Amygdala (tissue), 56 donors: Measurements from ENCODE around the gene CAMTA1.
"Not testable (repeated sequence)": the region's sequence is repeated elsewhere in the genome, so short reads cannot be mapped to it uniquely, and the experiment has no call there.

ENCODE experiments used
- DNase-seq, 56 donors: peaks; one replicate each; lab custom pipeline; 2025; lab: John Stamatoyannopoulos, UW

The CAMTA1 gene

DNA sequence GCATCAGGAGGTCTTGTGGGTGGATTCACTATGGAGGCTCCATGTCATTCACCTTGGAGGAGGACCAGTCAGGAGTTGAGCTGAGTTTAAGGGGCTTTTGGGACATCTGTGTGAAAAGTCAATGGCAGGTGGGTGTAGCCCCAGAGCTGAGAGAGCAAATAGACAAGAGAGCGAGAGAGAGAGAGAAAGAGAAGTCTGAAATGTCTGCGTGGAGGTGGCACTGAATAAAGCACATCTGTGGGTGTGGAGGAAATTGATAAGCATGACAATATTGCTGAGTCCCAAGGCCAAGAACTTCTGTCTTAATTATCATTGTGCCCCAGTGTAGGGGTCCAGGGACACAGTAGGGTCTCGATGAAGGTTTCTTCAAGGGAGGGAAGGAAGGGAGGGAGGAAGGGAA, 906.3 kb downstream of the CAMTA1 start:
- no peak for DNase-seq

- DNase-seq = no peak
Observed at GRCh38 chr1:7692005-7692404, 906.8 kb downstream of the CAMTA1 start.

- not testable (repeated sequence) for DNase-seq
Observed at GRCh38 chr1:7693037-7693436, 907.8 kb downstream of the CAMTA1 start.

GRCh38 chr1:7693662-7694061, 908.4 kb downstream of the CAMTA1 start:
- DNase-seq = no peak

GRCh38 chr1:7694600-7695496, 909.6 kb downstream of the CAMTA1 start:
- DNase-seq = peak in 1 of 56 donors; percentile 26

DNA sequence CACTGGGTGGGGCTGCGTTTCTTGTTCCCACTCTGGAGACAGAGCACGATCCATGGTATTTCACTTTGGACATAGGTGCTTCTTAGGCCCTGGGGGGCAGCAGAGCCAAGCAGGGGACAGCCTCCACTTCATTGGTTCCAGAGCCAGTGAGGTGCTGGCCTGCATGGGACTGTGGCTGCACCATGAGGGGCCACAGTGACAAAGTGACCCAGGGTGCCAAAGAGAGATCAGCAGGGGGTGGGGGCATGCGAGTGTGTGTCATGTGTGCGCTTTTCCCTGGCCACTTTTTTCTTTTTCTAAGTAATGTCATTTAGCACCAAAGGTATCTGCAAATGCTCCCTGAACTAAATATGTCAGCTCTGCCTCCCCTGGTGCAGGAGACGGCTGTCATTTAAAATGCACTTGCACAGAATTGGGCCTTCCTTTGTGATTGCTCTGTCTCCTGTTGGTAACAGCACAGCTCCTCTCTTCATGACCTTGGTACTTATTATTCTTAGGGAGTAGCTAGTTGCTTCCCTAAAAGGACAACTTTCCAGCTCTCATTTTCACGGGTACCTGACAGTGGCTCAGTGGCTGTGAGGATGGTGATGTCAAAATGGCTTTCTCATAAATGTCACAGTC, 910.4 kb downstream of the CAMTA1 start:
- DNase-seq = no peak

DNA sequence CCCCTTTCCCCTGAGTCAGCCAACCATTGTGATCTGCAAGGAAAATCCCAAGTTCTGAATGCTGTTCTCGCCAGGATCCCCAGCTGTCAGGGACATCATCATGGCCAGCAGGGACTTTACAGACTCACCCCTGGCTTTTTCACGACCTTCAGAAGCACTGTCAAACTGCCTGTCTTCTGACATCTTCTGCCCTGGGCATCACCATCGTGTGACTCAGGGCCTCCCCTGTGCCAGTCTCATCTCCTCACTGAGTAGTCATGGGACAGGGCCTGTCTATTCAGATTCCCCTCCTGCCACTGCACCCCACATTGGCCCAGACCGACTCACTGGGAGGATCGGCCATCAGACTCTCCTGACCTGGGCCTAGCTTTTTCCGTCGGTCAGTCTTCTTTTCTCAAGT, 913.4 kb downstream of the CAMTA1 start:
- DNase-seq = no peak

DNA sequence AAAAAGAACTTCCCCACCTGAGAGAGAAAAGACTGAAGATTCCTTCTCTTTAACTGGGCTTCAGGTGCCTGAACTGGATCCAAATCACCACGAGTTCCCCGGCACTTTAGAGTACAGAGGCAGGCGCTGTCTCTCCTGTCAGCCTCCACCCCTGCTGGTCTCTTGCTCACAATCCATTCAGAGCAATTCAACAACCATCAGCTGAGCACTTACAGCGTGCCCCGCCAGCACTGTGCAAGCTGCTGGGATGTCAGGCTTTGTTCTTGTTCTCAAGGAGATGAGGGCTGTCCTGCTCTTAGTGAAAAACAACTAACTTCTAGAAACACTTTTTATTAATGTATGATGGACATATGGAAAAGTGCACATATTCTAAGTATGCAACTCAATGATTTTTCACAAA, 917.1 kb downstream of the CAMTA1 start:
- peak in 16 of 56 donors; percentile 9 to 60 (median 22) for DNase-seq

DNA sequence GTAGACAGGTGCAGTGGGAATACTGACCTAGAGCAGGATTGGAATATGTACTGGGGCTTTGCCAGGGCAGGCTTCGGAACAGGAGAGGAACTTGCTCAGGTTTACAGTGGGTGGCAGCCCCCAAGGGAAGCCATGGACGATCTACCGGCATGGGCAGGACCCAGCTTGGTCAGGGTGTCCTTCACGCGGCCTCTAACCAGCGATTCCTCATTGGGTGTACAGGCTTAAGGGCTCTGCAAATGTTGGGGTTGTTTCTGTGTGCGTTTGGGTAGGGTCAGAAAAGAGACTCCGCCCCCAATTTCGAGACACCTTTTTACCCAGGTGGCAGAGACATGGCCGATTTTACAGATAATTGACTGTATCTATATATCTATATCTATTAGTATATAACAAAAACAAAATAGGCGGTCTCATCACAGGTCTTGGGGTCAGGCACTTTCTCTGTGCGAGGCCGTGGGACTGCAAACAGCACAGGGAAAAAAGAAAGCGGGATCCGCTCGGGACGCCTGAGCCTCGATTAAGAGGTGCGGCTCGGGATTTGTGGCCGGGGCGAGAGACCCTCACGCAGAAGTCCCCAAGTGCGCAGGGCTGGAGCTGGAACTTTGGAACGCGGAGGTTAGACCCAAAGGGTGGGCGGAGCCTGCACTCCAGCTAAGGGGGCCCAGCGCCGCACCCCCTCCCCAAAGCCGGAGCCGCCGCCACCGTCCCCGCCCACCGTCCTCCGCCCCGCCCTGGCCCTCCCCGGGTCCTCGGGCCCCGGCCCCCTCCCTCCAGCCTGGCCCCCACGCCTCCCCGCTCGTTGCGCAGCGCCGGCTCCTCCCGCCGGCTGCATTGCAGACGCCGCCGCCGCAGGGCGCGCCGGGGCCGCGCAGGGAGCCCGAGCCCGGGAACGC, 918.3 kb downstream of the CAMTA1 start:
- DNase-seq = peak in 8 of 56 donors; percentile 9 to 35 (median 20)

DNA sequence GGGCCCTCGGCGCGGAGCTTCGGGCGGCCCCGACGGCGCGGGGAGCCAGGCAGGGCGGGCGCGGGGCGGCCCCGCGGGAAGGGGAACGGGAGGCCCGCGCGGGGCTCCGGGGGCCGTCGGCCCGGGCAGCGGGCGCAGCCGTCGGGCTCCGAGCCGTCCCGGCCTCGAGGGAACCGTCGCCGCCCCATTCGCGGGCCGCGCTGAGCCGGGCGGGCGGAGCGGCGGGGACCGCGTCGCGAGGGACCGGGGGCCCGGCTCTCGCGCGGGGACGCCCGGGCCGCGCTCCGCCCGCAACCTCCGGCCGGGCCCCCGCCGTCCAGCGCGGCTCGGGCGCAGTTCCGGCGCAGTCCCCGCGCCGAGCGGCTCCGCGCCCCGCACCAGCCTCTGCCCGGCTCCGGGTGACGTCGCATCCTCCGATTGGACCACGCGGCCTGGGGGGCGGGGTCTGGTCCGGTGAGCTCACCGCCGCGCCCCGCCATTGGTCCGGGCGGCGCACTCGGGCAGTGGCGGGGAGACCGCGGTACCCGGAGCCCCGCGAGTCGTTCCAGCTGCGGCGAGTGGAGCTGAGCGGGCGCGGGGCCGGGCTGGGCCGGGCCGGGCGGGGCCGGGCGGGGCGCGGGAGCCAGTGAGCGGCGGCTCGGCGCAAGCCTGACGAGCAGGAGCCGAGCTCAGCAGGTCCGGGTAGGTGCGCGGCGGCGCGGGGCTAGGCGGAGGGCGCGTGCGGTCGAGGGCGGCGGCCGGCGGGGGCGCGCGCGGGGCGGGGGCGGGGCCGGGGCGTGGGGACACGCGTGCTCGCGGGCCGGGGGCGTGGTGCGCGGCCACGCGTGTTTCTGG, 919.2 kb downstream of the CAMTA1 start:
- peak; percentile 52 to 97 (median 89) for DNase-seq

DNA sequence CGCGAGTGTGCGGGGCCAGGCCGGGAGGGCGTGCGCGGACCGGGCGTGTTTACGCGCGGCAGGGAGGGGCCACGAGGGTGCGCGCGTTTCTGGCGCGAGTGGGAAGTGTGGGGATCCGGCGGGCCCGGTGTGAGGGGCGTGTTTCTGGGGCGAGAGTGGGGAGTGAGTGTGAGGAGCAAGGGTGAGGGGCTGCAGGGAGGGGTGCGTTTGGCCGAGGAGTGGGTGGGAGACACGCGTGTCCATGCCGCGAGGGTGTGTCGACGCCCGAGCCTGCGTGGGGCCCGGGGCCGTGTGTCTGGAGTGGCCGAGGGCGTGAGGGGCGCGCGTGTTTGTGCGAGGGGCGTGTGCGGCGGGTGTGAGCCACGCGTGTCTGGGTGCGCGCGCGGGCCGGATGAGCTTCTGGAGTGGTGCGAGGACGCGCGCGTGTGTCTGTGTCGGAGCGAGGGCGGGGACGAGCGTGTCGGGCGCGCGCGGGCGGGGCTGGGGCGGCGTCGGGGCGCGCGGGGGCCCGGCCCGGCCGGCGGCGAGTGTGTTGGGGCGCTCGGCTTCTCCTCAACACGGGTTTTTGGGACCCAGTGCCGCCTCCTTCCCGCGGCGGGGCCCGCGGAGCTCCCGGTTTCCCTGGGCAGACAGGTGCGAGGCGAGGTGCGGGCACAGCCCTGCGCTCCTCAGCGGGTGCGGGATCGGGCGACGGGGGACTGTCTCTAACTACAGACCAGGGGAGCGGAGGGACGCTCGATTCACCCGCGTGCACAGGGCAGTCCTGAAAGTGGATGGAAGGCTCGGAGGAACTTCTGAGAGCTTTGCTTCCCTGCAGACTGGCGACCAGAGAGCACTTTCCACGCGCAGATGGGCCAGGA, 920.0 kb downstream of the CAMTA1 start:
- DNase-seq = peak in 28 of 56 donors; percentile 19 to 77 (median 46)

- DNase-seq = no peak
Observed at GRCh38 chr1:7705908-7706216, 920.6 kb downstream of the CAMTA1 start.

DNA sequence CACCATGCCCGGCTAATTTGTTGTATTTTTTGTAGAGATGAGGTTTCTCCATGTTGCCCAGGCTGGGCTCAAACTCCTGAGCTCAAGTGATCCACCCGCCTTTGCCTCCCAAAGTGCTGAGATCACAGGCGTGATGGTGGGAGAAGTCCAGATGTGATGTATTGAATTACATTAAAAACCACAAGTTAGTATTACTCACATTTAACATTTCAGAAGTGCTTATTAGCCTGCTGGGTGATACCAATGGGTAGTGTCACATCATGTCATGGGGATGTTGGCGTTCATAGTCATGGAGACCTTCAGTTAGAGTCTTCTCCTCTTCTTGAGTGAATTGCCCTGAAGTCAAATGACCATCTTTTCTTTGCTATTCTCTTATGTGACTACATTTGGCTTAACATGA, 922.3 kb downstream of the CAMTA1 start:
- DNase-seq = no peak

DNA sequence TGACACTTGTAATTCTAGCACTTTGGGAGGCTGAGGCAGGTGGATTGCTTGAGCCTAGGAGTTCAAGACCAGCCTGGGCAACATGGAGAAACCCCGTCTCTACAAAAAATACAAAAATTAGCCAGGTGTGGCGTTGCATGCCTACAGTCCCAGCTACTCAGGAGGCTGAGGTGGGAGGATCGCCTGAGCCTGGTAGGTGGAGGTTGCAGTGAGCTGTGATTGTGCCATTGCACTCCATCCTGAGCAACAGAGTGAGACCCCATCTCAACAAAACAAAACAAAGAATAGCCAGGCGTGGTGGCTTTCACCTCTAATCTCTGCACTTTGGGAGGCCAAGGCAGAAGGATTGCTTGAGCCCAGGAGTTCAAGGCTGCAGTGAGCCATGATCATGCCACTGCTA, 922.8 kb downstream of the CAMTA1 start:
- DNase-seq = not testable (repeated sequence)

DNA sequence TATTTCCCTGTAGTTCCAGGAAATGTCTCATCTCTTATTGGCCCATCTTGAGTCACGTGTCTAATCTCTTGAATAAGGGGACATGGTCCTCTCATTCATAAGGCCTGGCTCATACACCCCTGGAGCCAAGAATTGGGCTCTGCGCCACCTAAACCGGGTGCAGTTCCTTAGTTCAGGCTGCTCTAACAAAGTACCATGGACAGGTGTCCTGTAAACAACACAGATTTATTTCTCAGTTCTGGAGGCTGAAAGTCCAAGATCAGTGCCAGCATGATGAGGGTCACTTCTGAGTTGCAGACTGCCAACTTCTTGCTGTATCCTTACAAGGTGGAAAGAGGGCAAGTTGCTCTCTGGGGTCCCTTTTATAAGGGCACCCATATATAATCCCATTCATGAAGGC, 925.6 kb downstream of the CAMTA1 start:
- no peak for DNase-seq

DNA sequence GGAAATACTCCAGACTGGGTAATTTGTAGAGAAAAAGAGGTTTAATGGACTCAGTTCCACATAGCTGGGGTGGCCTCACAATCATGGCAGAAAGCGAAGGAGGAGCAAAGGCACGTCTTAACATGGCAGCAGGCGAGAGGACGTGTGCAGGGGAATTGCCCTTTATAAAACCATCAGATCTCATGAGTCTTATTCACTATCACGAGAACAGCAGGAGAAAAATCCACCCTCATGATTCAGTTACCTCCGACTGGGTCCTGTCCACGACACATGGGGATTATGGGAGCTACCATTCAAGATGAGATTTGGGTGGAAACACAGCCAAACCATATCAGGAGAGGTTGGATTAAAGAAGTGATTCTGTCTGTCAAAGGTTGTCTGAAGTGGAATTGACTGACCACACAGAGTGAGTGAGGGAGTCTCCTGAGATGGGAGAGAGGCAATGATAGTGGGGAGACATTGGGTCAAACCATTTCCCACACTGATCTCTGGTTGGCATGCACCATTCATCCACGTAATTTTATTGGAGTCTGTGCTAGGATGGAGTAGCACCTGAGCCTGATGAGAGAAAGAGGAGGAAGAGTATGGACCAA, 927.6 kb downstream of the CAMTA1 start:
- DNase-seq = no peak

DNA sequence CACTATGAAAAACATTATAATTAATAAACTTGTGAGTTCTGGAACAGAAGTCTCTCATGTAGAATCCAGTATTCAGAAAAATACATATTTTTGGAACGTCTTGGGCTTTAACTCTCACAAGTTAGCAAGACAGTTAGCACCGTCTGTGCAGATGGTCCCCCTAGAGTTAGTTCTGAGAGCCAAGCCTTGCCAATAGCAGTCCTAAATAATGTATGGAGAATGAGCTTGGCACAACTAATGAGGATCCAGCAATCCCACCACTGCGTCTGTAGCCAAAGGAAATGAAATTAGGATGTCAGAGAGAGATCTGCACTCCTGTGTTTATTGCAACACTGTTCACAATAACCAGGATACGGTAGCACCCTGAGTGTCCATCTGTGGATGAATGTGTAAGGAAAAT, 931.3 kb downstream of the CAMTA1 start:
- DNase-seq = no peak

GRCh38 chr1:7717748-7718368, 932.6 kb downstream of the CAMTA1 start:
- DNase-seq = no peak
